ENCODE data around the gene UROS.

UROS gene

GRCh38 chr10:125770844-125771243, 52.2 kb downstream of the UROS start:
- TF ChIP-seq TCF12 (IDR thresholded peaks at IDR 0.05; ENCODE audit: low read depth) (no peak), FOXM1 (IDR thresholded peaks at IDR 0.05; ENCODE audit: borderline replicate concordance, low read depth) (no peak), CEBPB (IDR thresholded peaks at IDR 0.05) (no peak)

GRCh38 chr10:125769175-125769574, 53.9 kb downstream of the UROS start:
- no peak for TF ChIP-seq TAF1 (IDR thresholded peaks at IDR 0.05; ENCODE audit: low read depth)
- TF ChIP-seq TEAD4 (IDR thresholded peaks at IDR 0.05), result no peak
- no peak for TF ChIP-seq CREB1 (IDR thresholded peaks at IDR 0.05; ENCODE audit: low read depth)
- TF ChIP-seq MAX (IDR thresholded peaks at IDR 0.05), result no peak
- no peak for TF ChIP-seq EGR1 (IDR thresholded peaks at IDR 0.05)
- no peak for TF ChIP-seq YY1 (IDR thresholded peaks at IDR 0.05; ENCODE audit: low read depth)
- TF ChIP-seq FOXM1 (IDR thresholded peaks at IDR 0.05; ENCODE audit: borderline replicate concordance, low read depth), result no peak
- TF ChIP-seq ZBTB7A (IDR thresholded peaks at IDR 0.05; ENCODE audit: low read depth), result no peak
- TF ChIP-seq CEBPB (IDR thresholded peaks at IDR 0.05), result no peak
- no peak for TF ChIP-seq EP300 (IDR thresholded peaks at IDR 0.05; ENCODE audit: borderline replicate concordance)
- TF ChIP-seq USF1 (IDR thresholded peaks at IDR 0.05), result no peak
- no peak for TF ChIP-seq NFIC (IDR thresholded peaks at IDR 0.05)
- TF ChIP-seq TCF12 (IDR thresholded peaks at IDR 0.05; ENCODE audit: low read depth), result no peak

- no peak for TF ChIP-seq TEAD4 (IDR thresholded peaks at IDR 0.05)
- no peak for TF ChIP-seq REST (IDR thresholded peaks at IDR 0.05; ENCODE audit: low read depth)
- TF ChIP-seq TAF1 (IDR thresholded peaks at IDR 0.05; ENCODE audit: low read depth), result no peak
- peak; percentile 93 for TF ChIP-seq NFIC (IDR thresholded peaks at IDR 0.05)
- no peak for TF ChIP-seq CREB1 (IDR thresholded peaks at IDR 0.05; ENCODE audit: low read depth)
Measured at GRCh38 chr10:125768219-125768855, 54.7 kb downstream of the UROS start.

GRCh38 chr10:125766511-125766910, 56.5 kb downstream of the UROS start:
- TF ChIP-seq ZBTB7A (IDR thresholded peaks at IDR 0.05; ENCODE audit: low read depth) (no peak), TAF1 (IDR thresholded peaks at IDR 0.05; ENCODE audit: low read depth) (no peak), RAD21 (IDR thresholded peaks at IDR 0.05; ENCODE audit: low read depth) (no peak), NFIC (IDR thresholded peaks at IDR 0.05) (no peak), FOXM1 (IDR thresholded peaks at IDR 0.05; ENCODE audit: borderline replicate concordance, low read depth) (no peak), TEAD4 (IDR thresholded peaks at IDR 0.05) (no peak)

GRCh38 chr10:125765835-125766234, 57.2 kb downstream of the UROS start:
- TF ChIP-seq USF1 (IDR thresholded peaks at IDR 0.05) (no peak), RAD21 (IDR thresholded peaks at IDR 0.05; ENCODE audit: low read depth) (no peak), CREB1 (IDR thresholded peaks at IDR 0.05; ENCODE audit: low read depth) (no peak), MAX (IDR thresholded peaks at IDR 0.05) (no peak), FOXM1 (IDR thresholded peaks at IDR 0.05; ENCODE audit: borderline replicate concordance, low read depth) (no peak), REST (IDR thresholded peaks at IDR 0.05; ENCODE audit: low read depth) (no peak), ZBTB7A (IDR thresholded peaks at IDR 0.05; ENCODE audit: low read depth) (no peak)

GRCh38 chr10:125762692-125763648, 60.1 kb downstream of the UROS start:
- TF ChIP-seq REST (IDR thresholded peaks at IDR 0.05; ENCODE audit: low read depth) (no peak), FOXM1 (IDR thresholded peaks at IDR 0.05; ENCODE audit: borderline replicate concordance, low read depth) (no peak), NFIC (IDR thresholded peaks at IDR 0.05) (no peak), RAD21 (IDR thresholded peaks at IDR 0.05; ENCODE audit: low read depth) (no peak)

Data from Ishikawa (cell line).